Measurements from ENCODE around the gene GINS3.

DNA sequence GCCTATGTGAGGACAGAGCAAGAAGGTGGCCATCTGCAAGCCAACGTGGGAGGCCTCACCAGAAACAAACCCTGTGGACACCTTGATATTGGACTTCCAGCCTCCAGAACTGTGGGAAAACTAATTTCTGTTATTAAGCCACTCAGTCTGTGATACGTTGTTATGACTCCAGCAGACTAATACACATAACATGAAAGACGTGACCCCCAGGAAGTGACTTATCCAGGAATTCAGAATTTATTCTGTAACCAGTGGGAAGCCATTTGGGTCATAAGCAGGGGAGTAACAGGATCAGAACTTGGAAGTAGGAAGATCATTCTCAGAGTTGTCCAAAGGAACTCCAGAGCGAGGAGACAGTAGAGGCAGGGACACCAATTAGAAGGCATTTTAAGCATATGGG is 12.5 kb upstream of the GINS3 start:
- TF ChIP-seq, protein P1, sequence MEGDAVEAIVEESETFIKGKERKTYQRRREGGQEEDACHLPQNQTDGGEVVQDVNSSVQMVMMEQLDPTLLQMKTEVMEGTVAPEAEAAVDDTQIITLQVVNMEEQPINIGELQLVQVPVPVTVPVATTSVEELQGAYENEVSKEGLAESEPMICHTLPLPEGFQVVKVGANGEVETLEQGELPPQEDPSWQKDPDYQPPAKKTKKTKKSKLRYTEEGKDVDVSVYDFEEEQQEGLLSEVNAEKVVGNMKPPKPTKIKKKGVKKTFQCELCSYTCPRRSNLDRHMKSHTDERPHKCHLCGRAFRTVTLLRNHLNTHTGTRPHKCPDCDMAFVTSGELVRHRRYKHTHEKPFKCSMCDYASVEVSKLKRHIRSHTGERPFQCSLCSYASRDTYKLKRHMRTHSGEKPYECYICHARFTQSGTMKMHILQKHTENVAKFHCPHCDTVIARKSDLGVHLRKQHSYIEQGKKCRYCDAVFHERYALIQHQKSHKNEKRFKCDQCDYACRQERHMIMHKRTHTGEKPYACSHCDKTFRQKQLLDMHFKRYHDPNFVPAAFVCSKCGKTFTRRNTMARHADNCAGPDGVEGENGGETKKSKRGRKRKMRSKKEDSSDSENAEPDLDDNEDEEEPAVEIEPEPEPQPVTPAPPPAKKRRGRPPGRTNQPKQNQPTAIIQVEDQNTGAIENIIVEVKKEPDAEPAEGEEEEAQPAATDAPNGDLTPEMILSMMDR (IDR thresholded peaks at IDR 0.05 in 8 of 11, conservative IDR thresholded peaks at IDR 0.05 in 3 of 11), result no peak
- no peak for TF ChIP-seq POLR2AphosphoS5 (IDR thresholded peaks at IDR 0.05)

Measured in spleen (tissue), 7 donors.